Femur (tissue), 1 donor: ENCODE measurements around the gene ULK4.
"Not testable (repeated sequence)": the region's sequence is repeated elsewhere in the genome, so short reads cannot be mapped to it uniquely, and the experiment has no call there.

ENCODE experiments used
- DNase-seq: peaks from one replicate; pipeline ENCODE4 v3.0.0-alpha.2; 2017

The ULK4 gene

DNA sequence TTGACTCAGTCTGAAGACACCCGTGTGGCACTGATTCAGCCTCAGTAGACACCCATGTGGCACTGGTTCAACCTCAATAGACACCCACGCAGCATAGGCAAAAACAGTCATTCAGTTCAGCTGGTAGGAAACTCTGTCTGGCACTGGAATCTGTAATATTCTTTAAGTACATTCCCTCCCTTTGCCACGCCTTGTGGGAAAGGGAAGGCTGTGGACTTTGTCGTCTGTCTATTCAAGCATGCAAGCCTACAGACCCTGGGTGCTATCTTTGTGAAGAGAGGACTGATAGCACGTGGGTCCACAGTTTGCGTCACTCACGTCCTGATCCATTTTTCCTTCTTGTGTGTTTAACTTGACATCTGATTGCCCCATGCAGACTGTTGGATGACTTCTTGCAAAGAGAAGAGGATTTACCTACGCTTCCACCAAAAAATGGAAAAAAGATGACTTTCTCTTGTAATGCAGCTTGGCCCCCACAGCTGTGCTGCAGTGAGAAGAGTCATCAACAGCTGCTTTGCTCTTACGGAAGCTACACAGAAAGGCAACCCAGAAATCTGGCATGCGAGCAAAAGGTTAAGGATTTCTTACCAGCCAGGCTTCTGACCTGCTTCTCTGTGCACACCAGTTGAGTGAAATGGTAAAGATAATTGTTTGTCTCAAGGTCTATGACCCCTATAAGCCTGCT, 278.1 kb downstream of the ULK4 start:
- peak; percentile 28 for DNase-seq

DNA sequence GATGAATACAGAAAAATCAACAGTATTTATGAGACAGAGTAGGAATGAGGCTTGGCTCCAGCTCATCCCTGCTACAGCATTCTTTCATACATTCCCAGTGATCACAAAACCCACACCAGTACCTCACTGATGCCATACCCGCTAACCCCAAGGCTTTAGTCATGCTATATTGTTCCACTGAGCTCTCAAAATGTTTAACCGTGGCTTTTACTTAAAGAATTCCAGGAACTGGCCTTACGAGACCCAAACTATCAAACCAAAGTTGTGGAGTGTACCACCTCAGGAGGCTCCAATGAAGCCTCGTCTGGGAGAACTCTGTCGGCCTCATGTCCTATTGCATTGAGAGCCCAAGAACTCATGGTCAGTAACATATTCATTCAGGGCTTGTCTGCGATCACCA, 278.9 kb downstream of the ULK4 start:
- DNase-seq, result peak; percentile 26

- no peak for DNase-seq
These were observed 279.5 kb downstream of the ULK4 start for GRCh38 chr3:41682382-41682781.

- DNase-seq, result peak; percentile 20
These were observed 280.4 kb downstream of the ULK4 start for GRCh38 chr3:41681479-41681878.

DNA sequence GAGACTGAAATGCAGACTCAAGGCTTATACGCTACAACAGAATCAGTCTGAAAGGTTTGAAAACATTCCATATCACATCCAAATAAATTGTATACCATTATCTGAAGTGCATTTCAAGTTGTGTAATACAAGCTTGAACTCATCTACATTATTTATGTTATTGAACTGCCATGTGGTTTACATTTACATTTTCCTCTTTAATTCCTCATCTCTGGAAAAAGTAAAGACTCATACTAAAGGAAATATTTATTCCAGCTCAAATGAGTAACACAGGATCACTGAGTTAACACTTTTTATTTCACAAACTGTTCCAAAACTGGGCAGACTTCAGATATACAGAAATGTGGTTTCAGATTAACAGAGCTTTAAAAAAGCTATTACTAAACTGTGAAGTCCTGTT, 282.5 kb downstream of the ULK4 start:
- no peak for DNase-seq

- DNase-seq, result not testable (repeated sequence)
These were observed 286.8 kb downstream of the ULK4 start for GRCh38 chr3:41675102-41675501.

GRCh38 chr3:41674449-41674848, 287.5 kb downstream of the ULK4 start:
- no peak for DNase-seq

DNA sequence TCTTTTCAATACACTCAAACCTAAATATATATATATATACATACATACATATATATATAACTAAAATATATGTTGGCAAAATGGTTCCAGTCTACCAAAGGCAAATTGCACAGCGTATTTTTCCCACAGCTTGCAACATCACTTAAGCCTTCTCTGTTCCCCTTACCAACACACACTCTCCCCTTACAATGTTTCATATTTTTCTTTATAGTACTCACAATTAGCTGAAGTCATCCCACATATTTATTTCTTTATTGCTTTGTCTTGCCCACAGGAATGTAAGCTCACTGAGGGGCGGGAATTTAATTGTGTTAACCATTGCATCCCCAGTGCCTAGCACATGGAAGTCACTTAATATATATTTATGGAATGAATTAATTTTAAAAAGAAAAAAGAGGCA, 288.3 kb downstream of the ULK4 start:
- DNase-seq, result no peak

DNA sequence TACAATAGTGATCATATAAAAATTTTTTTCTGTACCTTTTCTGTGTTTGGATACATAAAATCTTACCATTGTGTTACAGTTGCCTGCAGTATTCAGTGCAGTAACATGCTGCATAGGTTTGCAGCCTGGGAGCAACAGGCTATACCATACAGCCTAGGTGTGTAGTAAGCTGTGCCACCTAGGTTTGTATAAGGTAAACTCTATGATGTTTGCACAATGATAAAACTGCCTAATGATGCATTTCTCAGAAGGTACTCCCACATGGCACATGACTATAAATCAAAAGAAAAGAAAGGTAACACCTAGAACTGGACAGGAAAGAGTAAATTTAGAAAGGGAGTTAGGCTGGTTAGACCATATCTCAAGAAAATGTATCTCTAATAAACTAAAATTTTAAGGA, 293.5 kb downstream of the ULK4 start:
- DNase-seq, result no peak

- no peak for DNase-seq
These were observed 299.6 kb downstream of the ULK4 start for GRCh38 chr3:41662288-41662687.

GRCh38 chr3:41661796-41662195, 300.1 kb downstream of the ULK4 start:
- DNase-seq, result no peak

- no peak for DNase-seq
These were observed 301.4 kb downstream of the ULK4 start for GRCh38 chr3:41660510-41660909.

- DNase-seq, result no peak
These were observed 308.2 kb downstream of the ULK4 start for GRCh38 chr3:41653571-41654239.

GRCh38 chr3:41652931-41653330, 309.0 kb downstream of the ULK4 start:
- no peak for DNase-seq

DNA sequence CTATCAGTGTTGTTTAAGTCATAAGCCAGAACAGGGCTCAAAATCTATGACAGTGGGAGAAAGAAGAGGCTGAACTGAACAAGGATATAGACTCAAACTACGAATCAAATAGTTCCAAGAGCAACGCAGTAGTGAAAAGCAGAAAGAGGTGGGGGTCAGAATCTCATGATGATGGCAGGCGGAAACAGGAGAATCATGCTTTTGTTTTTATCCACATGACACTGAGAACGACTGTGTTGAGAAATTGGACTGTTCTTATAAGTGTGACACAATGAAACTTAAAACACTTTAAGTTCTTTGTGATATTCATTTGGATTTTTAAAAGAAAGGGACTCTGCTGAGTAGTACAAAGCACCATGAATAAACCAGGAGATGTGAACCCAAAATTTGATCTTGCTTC, 309.4 kb downstream of the ULK4 start:
- no peak for DNase-seq

GRCh38 chr3:41651718-41652117, 310.2 kb downstream of the ULK4 start:
- no peak for DNase-seq

DNA sequence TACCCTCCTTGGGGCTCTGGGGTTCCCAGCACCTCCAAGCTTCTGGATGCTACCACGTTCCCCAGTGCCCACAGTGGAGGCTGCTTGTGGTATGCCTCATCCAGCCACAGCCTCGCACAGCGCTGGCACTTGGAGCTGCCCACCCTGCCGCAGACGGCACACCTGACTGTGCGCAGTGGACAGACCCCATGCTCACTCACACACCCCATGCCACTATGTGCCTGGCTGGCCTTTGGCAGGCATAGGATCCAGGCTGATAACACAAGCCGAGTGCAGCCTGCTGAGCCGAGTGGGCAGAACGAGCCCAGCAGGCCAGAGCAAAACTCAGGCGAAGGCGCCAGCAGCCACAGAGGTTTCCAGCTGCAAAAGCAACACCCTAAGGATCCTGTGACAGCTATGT, 311.5 kb downstream of the ULK4 start:
- no peak for DNase-seq

DNA sequence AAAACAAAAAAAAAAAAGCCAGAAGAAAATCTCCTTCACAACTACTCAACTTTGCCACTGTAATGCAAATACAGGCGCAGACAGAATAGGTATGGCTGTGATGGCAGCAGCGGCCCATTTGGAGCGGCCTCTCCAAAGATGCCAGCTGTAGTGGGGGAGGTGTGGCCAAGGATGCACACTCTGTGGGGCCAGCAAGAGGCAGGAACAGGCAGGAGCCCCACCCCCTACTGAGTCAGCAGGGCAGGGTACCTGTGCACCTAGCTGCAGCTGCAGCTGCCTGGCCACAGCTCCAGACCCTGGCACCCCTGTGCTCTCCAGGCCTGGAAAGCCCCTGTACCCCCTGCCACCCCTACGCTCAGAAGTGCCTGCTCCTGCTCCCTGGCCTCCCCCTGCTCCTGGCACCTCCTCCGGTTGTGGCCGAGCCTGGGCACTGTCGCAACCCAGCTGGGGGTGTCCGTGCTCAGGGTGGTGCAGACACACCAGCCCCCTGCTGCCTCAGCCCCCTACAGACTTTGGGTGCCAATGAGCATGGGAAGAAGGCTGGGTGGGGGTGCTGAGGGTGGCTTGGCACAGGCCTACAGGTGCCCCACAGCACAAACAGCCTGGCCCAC, 312.7 kb downstream of the ULK4 start:
- no peak for DNase-seq

DNA sequence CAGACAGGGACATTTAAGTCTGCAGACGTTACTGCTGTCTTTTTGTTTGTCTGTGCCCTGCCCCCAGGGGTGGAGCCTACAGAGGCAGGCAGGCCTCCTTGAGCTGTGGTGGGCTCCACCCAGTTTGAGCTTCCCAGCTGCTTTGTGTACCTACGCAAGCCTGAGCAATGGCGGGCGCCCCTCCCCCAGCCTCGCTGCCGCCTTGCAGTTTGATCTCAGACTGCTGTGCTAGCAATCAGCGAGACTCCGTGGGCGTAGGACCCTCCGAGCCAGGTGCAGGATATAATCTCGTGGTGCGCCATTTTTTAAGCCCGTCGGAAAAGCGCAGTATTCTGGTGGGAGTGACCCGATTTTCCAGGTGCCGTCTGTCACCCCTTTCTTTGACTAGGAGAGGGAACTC, 314.2 kb downstream of the ULK4 start:
- DNase-seq, result not testable (repeated sequence)

DNA sequence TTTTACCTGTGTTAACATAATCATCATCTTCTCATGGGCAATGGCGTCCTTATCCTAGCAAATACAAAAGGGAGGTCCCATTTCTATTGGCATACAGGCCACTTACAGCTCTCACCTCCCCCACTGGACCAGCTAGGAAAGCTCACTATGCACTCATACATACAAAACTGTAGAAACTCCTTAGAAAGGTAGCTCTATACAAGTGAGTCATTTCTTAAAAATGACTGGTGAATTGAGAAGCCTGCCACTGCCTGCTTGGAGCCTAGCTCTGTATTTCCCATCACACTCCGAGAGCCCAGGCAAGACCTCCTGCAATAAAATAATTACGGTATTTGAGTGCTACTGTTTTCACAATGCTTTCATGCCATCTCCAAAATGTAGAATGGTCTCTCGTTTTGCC, 321.8 kb downstream of the ULK4 start:
- DNase-seq, result no peak

DNA sequence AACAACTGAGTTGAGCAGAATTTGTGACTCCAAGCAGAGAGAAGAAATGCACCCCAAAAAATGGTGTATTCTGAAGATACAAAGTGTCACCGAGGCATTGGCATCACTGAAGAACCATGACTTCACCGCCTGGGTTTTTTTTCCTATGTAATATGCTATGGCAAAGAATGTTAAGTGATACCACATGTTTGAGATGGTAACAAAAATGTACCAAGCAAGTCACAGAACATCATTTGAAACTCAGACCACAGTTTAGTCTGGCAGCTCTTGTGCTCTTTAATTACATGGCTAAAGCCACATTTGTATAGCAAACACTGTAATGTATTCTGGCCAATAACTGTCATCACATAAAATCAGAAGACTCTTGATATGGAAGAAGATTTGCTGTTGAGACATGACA, 323.5 kb downstream of the ULK4 start:
- no peak for DNase-seq

- DNase-seq, result no peak
These were observed 329.2 kb downstream of the ULK4 start for GRCh38 chr3:41632700-41633099.

DNA sequence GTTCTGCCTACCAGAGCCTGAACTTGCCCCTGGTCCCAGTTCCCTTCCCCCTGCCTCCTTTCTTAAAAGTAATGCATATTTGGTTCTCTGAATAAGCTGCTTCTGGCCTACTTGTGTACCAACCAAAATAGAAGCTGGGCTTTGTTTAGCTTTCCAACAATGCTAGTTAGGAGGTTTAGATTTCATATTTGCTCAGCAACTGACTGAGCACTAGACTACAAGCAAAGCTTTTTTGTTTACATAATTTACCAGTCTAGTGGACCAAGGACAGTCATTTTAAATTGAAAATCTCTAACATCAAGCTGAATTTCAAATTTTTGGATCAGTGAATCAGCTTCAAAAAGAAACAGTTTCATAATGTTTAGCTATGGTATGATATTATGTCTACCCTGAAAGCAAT, 331.2 kb downstream of the ULK4 start:
- DNase-seq, result no peak

- no peak for DNase-seq
These were observed 331.9 kb downstream of the ULK4 start for GRCh38 chr3:41629986-41630385.

DNA sequence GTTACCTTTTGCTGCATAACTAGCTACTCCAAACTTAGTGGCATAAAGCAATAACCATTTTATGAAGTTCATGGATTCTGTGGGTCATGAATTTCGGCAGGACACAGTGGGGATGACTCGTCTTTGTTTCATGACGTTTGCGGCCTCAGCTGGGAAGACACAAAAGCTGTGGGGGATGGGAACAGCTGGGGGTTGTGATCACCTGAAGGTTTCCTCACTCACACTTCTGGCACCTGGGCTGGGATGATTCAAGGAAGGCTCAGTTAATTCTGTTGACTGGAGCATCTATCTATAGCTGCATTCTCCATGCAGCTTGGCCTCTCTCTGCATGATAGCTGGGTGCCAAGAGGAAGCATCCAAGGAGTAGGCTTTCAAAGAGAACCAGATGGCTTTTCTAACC, 332.8 kb downstream of the ULK4 start:
- no peak for DNase-seq
